HepG2 (cell line): ENCODE measurements around the gene TTLL12. TPM values are rescaled to one million over a fixed set of nuclear protein-coding genes. Genes with fewer than 3 reads are reported as not detected.
A peak's percentile ranks its signal among the peaks of the same experiment; 100 is the strongest.

Source experiments
- ATAC-seq: fragments of 200-7000 bp; cut with Tn5 transposase; 3 replicates; pipeline ENCODE4 v1.9.1; 2020; ENCODE audit warnings: mild to moderate bottlenecking, moderate library complexity
- BruUV-seq: library from RNA; stranded (reverse); fragments of 400-500 nt; replicated peaks from 2 replicates; lab custom pipeline; 2021; lab: Mats Ljungman, UMichigan
- CTCF ChIA-PET: fragments of 300-600 bp; formaldehyde crosslinking; extraction: SDS; loops from one replicate; lab custom pipeline; 2021; ENCODE audit warnings: low total read pairs, inconsistent platforms, low intra/inter-chr PET ratio; lab: Yijun Ruan, JAX
- POLR2A ChIA-PET: fragments of 350-600 bp; sonication (Branson Sonifier 250); formaldehyde crosslinking; loops from one replicate; lab custom pipeline; 2020; ENCODE audit warnings: antibody characterized with exemption, inconsistent platforms; lab: Yijun Ruan, JAX
- DNase-seq: peaks from one replicate; pipeline ENCODE4 v3.0.0-alpha.2; 2015; ENCODE audit warnings: low spot score
- FAIRE-seq: peaks from 3 replicates; lab custom pipeline; 2011; peaks lifted over from hg19 to GRCh38; lab: Jason Lieb, UNC
- H2AFZ ChIP-seq: one replicate; pipeline ENCODE4 v1.6.1; 2011; ENCODE audit warnings: low read length, inconsistent platforms
- H3K27ac ChIP-seq: fragments of 300-600 bp; 3 replicates; pipeline ENCODE4 v1.8.0; 2011; ENCODE audit warnings: mixed run types, mild to moderate bottlenecking, mixed read lengths, low read length, inconsistent platforms; ENCODE audit not compliant: insufficient read depth; ENCODE audit errors: extremely low read length
- H3K27me3 ChIP-seq, 2 experiments: fragments of 200-600 bp in 1 of 2; 2 replicates in 1 of 2; 3 replicates in 1 of 2; pipeline versions ENCODE4 v1.6.0 to v1.8.0; 2011; ENCODE audit warnings: low read length in 2 of 2, mild to moderate bottlenecking in 2 of 2, moderate library complexity in 2 of 2, inconsistent platforms in 1 of 2; ENCODE audit not compliant: insufficient read depth in 2 of 2, control insufficient read depth in 1 of 2
- H3K36me3 ChIP-seq, 2 experiments: fragments of 200-600 bp in 1 of 2; replicated peaks in 1 of 2; 2 replicates in 1 of 2; 3 replicates in 1 of 2; pipeline versions ENCODE4 v1.5.1 to v1.8.0; 2011; ENCODE audit warnings: low read length in 2 of 2, inconsistent platforms in 1 of 2; ENCODE audit not compliant: insufficient read depth in 2 of 2, control insufficient read depth in 1 of 2
- H3K4me1 ChIP-seq: 2 replicates; pipeline ENCODE4 v1.5.1; 2012; ENCODE audit warnings: low read length, inconsistent platforms; ENCODE audit not compliant: insufficient read depth
- H3K4me2 ChIP-seq: 2 replicates; pipeline ENCODE4 v1.6.0; 2011; ENCODE audit warnings: low read depth, low read length, inconsistent platforms
- H3K4me3 ChIP-seq, 3 experiments: fragments of 200-600 bp in 1 of 3; sonication (generic), shearing (Covaris generic) in 1 of 3; replicated peaks in 1 of 3; 2 replicates each; pipeline ENCODE4 v1.5.1; 2011 to 2016; ENCODE audit warnings: low read length in 3 of 3, inconsistent platforms in 2 of 3, low read depth in 2 of 3, mild to moderate bottlenecking in 2 of 3, control low read depth in 1 of 3, mixed read lengths in 1 of 3; ENCODE audit not compliant: insufficient read depth in 1 of 3
- H3K79me2 ChIP-seq: one replicate; pipeline ENCODE4 v1.6.1; 2011; ENCODE audit warnings: low read length, inconsistent platforms; ENCODE audit not compliant: insufficient read depth
- H3K9ac ChIP-seq: 2 replicates; pipeline ENCODE4 v1.6.0; 2011; ENCODE audit warnings: mild to moderate bottlenecking, low read depth, low read length, inconsistent platforms; ENCODE audit not compliant: insufficient read depth
- H3K9me3 ChIP-seq: 2 replicates; pipeline ENCODE4 v1.5.1; 2012; ENCODE audit warnings: mild to moderate bottlenecking, low read length
- H4K20me1 ChIP-seq: 2 replicates; pipeline ENCODE4 v1.6.0; 2011; ENCODE audit warnings: inconsistent platforms, mild to moderate bottlenecking, low read length, moderate library complexity; ENCODE audit not compliant: insufficient read depth
- HNRNPUL1 ChIP-seq: fragments of 200-400 bp; formaldehyde crosslinking; IDR thresholded peaks from 2 replicates; pipeline ENCODE4 v1.6.1; 2017; ENCODE audit warnings: low read depth, mild to moderate bottlenecking, low read length, moderate library complexity
- PLSCR1 ChIP-seq: sonication (generic); formaldehyde crosslinking; IDR thresholded peaks from 2 replicates; pipeline ENCODE4 v1.5.0; 2020; ENCODE audit warnings: missing genetic modification reagents, mild to moderate bottlenecking, borderline replicate concordance
- RXRB ChIP-seq: IDR thresholded peaks from 2 replicates; pipeline ENCODE4 v1.6.1; 2016; ENCODE audit warnings: borderline replicate concordance, missing genetic modification reagents, missing compliant biosample characterization
- ZBTB37 ChIP-seq: sonication (generic); formaldehyde crosslinking; IDR thresholded peaks from 2 replicates; pipeline ENCODE4 v1.4.0; 2020; ENCODE audit warnings: mild to moderate bottlenecking, missing genetic modification reagents
- ZFP62 ChIP-seq: sonication (generic); formaldehyde crosslinking; IDR thresholded peaks from 2 replicates; pipeline ENCODE4 v1.4.0; 2020; ENCODE audit warnings: missing genetic modification reagents
- ZNF18 ChIP-seq: sonication (generic); formaldehyde crosslinking; IDR thresholded peaks from 2 replicates; pipeline ENCODE4 v1.8.0; 2022; ENCODE audit warnings: mild to moderate bottlenecking, missing genetic modification reagents; ENCODE audit not compliant: insufficient replicate concordance
- ZNF367 ChIP-seq: sonication (generic); formaldehyde crosslinking; IDR thresholded peaks from 2 replicates; pipeline ENCODE4 v1.4.0; 2020; ENCODE audit warnings: missing genetic modification reagents, borderline replicate concordance
- ZNF629 ChIP-seq: sonication (generic); formaldehyde crosslinking; conservative IDR thresholded peaks from 2 replicates; pipeline ENCODE4 v1.5.0; 2020; ENCODE audit warnings: missing genetic modification reagents
- ZNF670 ChIP-seq: sonication (generic); formaldehyde crosslinking; IDR thresholded peaks from 2 replicates; pipeline ENCODE4 v1.8.0; 2022; ENCODE audit warnings: mild to moderate bottlenecking, missing genetic modification reagents, borderline replicate concordance
- ZNF75D ChIP-seq: sonication (generic); formaldehyde crosslinking; IDR thresholded peaks from 2 replicates; pipeline ENCODE4 v1.8.1; 2023; ENCODE audit warnings: missing genetic modification reagents, mild to moderate bottlenecking, borderline replicate concordance
- ZNF772 ChIP-seq: sonication (generic); formaldehyde crosslinking; IDR thresholded peaks from 2 replicates; pipeline ENCODE4 v1.5.0; 2020; ENCODE audit warnings: mild to moderate bottlenecking, missing genetic modification reagents
- WGBS: methylation state at CpG from one replicate; pipeline ENCODE4 v1.1.6; 2017; ENCODE audit warnings: low lambda C conversion rate; 5-methylcytosine and 5-hydroxymethylcytosine counted together
- in situ Hi-C: cut with HindIII; loops from 2 replicates; pipeline ENCODE4 v1.10.0; 2017; ENCODE audit warnings: low pct_unique_long_range_greater_than_20kb; ENCODE audit not compliant: extremely low pct_ligation_motif_present
- intact Hi-C: fragments of 100-400 bp; cut with micrococcal nuclease; formaldehyde crosslinking; loops from one replicate; pipeline ENCODE4 v1.10.0; 2022; ENCODE audit not compliant: unreplicated experiment
- polyA plus RNA-seq, 8 experiments: library from polyadenylated mRNA; depleted of rRNA in 3 of 8; stranded (reverse) in 7 of 8; unstranded in 1 of 8; fragments of >200 nt; fragmentation: Illumina TruSeq in 4 of 8; extraction: Trizol in 4 of 8; gene quantifications; 2 replicates each; pipeline versions ENCODE4 v1.2.1 to v1.2.3, GENCODE V29; 2011 to 2016; ENCODE audit warnings: low read depth in 4 of 8, missing spikeins in 1 of 8, mixed read lengths in 1 of 8; ENCODE audit not compliant: insufficient read depth in 1 of 8
- total RNA-seq, 5 experiments: library from RNA; depleted of rRNA; stranded (reverse); fragments of >200 nt; fragmentation: Illumina TruSeq; extraction: Trizol; gene quantifications; 2 replicates each; pipeline ENCODE4 v1.2.3, GENCODE V29; 2016; ENCODE audit warnings: low read depth in 1 of 5
- TF ChIP-seq, protein P1 (sequence below): sonication (generic); formaldehyde crosslinking; IDR thresholded peaks from 2 replicates; pipeline ENCODE4 v1.4.0; 2020; ENCODE audit warnings: missing genetic modification reagents, borderline replicate concordance

Gene TTLL12
- total and polyA plus RNA-seq, 2 of the 13 experiments (the other 11 are each of a cell fraction or from before 2014, with no cell fraction given) = 11.9 to 38.1 TPM

DNA sequence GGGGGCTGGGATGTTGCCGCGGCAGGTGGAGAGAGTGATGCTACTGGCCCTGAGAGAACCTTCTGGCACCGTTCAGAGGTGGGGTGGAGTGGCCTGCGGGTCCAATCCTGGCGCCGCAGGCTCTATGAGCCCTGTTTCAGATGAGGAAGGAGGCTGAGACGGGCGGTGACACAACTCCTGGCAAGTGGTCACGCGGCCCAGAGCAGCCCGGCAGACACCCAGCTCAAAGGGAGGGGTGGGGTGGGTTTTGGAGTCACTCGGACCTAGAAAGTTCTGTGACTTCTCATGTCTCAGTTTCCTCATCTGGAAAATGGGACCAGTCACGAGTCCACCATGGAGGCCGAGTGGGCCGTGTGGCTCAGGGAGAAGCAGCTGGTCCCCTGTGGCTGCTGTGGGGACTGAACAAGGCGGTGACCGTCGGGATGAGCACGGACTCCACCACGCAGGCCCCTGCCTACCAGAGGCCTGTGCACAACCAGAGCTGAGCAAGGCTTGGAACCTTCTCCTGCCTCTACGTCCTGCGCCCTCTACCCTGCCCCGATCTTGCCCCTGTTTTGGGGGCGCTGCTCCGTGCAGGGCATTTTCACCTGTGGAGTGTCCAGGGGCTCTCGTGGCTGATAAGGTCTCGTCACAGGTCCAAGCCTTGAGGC lies 31.9 kb downstream of the TTLL12 start:
- no peaks in the 10 kb centered on the region for H3K9me3 ChIP-seq
- ChIA-PET POLR2A (no interaction called here), CTCF (no interaction called here)
- no peak overlapping the region for H3K27ac ChIP-seq
- H3K27me3 ChIP-seq = peaks cover 6 to 29% of the 10 kb centered on the region in 2 experiments; a peak in 4 of 5 replicates
- WGBS = 49% methylated on average over 11 of the region's 27 CpGs
- ATAC-seq (no peak), FAIRE-seq (no peak), DNase-seq (no peak)
- no peak overlapping the region for H3K9ac ChIP-seq
- H4K20me1 ChIP-seq = no peaks in the 10 kb centered on the region
- in situ Hi-C loops (no loop called here), intact Hi-C loops (no loop called here)
- BruUV-seq = no TSS peak
- no peak overlapping the region for H3K4me3 ChIP-seq
- H2AFZ ChIP-seq = no peak overlapping the region
- peaks cover 39% of the 10 kb centered on the region for H3K4me1 ChIP-seq
- H3K4me2 ChIP-seq = no peak overlapping the region
- H3K79me2 ChIP-seq = no peaks in the 10 kb centered on the region
- no peaks in the 10 kb centered on the region for H3K36me3 ChIP-seq
- TF ChIP-seq ZBTB37 (no peak), ZNF629 (peak; percentile 82), HNRNPUL1 (no peak), ZNF75D (CRISPR knock-in tag) (no peak)

DNA sequence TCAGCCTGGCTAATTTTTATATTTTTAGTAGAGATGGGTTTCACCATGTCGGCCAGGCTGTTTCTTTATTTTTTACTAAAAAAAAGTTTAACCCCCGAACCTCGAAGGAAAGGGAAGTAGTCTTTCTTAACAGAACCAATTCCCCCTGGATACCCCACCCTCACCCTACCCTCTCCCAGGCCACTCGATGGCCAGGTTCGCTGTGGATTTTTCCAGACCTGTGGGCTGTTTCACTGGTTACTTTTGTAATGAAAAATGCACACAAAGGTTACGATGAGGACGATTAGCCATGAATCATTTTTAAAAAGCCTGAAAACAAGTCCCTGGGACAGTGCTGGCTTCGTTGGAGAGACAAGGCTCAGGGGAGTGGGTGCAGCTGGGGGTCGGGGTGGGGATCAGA lies 33.0 kb downstream of the TTLL12 start:
- H3K4me2 ChIP-seq = no peak overlapping the region
- H3K27me3 ChIP-seq = peaks cover 4 to 29% of the 10 kb centered on the region in 2 experiments; a peak in 4 of 5 replicates
- CTCF ChIA-PET = no interaction called here
- H3K4me1 ChIP-seq = peaks cover 38% of the 10 kb centered on the region
- ATAC-seq (no peak), FAIRE-seq (no peak), DNase-seq (no peak)
- POLR2A ChIA-PET = no interaction called here
- no peak overlapping the region for H3K4me3 ChIP-seq
- 23% methylated on average over 9 of the region's 9 CpGs for WGBS
- BruUV-seq = no TSS peak
- intact Hi-C loops (no loop called here), in situ Hi-C loops (no loop called here)
- H3K79me2 ChIP-seq = no peaks in the 10 kb centered on the region
- H3K9me3 ChIP-seq = no peaks in the 10 kb centered on the region
- H3K27ac ChIP-seq = no peak overlapping the region
- no peaks in the 10 kb centered on the region for H4K20me1 ChIP-seq
- no peaks in the 10 kb centered on the region for H3K36me3 ChIP-seq
- no peak overlapping the region for H2AFZ ChIP-seq
- H3K9ac ChIP-seq = no peak overlapping the region
- TF ChIP-seq, protein P1, sequence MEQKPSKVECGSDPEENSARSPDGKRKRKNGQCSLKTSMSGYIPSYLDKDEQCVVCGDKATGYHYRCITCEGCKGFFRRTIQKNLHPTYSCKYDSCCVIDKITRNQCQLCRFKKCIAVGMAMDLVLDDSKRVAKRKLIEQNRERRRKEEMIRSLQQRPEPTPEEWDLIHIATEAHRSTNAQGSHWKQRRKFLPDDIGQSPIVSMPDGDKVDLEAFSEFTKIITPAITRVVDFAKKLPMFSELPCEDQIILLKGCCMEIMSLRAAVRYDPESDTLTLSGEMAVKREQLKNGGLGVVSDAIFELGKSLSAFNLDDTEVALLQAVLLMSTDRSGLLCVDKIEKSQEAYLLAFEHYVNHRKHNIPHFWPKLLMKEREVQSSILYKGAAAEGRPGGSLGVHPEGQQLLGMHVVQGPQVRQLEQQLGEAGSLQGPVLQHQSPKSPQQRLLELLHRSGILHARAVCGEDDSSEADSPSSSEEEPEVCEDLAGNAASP (CRISPR knock-in tag) = no peak
- TF ChIP-seq ZNF367 (CRISPR knock-in tag) = no peak
- no peak for TF ChIP-seq RXRB (CRISPR knock-in tag)
- no peak for TF ChIP-seq ZFP62 (CRISPR knock-in tag)
- no peak for TF ChIP-seq ZNF772
- TF ChIP-seq ZNF18 (CRISPR knock-in tag) = no peak
- TF ChIP-seq ZNF670 (CRISPR knock-in tag) = no peak
- TF ChIP-seq PLSCR1 = no peak
